GM12878 (cell line): ENCODE data around the gene CD34. TPM values are rescaled to one million over a fixed set of nuclear protein-coding genes. Genes with fewer than 3 reads are reported as not detected.

ENCODE experiments used
- CEBPB ChIP-seq, 2 experiments: fragments of 150-350 bp in 1 of 2; IDR thresholded peaks; 2 replicates each; pipeline ENCODE4 v1.6.1; 2012 to 2014; ENCODE audit warnings: low read depth in 2 of 2, low read length in 2 of 2, borderline replicate concordance in 1 of 2, inconsistent platforms in 1 of 2
- CREB1 ChIP-seq: IDR thresholded peaks from 2 replicates; pipeline ENCODE4 v1.6.1; 2012; ENCODE audit warnings: low read depth, mild to moderate bottlenecking, inconsistent platforms
- FOXK2 ChIP-seq: fragments of 450-650 bp; IDR thresholded peaks from 2 replicates; pipeline ENCODE4 v1.6.1; 2017; ENCODE audit warnings: mild to moderate bottlenecking, moderate library complexity
- FOXM1 ChIP-seq: IDR thresholded peaks from 2 replicates; pipeline ENCODE4 v1.6.1; 2012; ENCODE audit warnings: low read depth, mild to moderate bottlenecking, inconsistent platforms, low read length, moderate library complexity
- KDM1A ChIP-seq: fragments of 200-600 bp; sonication (generic); IDR thresholded peaks from 2 replicates; pipeline ENCODE4 v1.6.1; 2016; ENCODE audit warnings: borderline replicate concordance
- NFYB ChIP-seq: IDR thresholded peaks from 2 replicates; pipeline ENCODE4 v1.6.1; 2011; ENCODE audit warnings: low read depth, mild to moderate bottlenecking, low read length, improper control_type of control experiment, moderate library complexity; ENCODE audit not compliant: insufficient read depth
- RBBP5 ChIP-seq: fragments of 200-600 bp; sonication (generic); conservative IDR thresholded peaks from 2 replicates; pipeline ENCODE4 v1.6.1; 2016
- RCOR1 ChIP-seq: conservative IDR thresholded peaks from 2 replicates; pipeline ENCODE4 v1.6.1; 2012; ENCODE audit warnings: low read depth, low read length, improper control_type of control experiment
- SPI1 ChIP-seq: IDR thresholded peaks from 2 replicates; pipeline ENCODE4 v1.6.1; 2011; ENCODE audit warnings: low read depth, mild to moderate bottlenecking, low read length, moderate library complexity, borderline replicate concordance; ENCODE audit not compliant: insufficient read depth
- SREBF2 ChIP-seq: IDR thresholded peaks from 2 replicates; pipeline ENCODE4 v1.6.1; 2012; ENCODE audit warnings: mild to moderate bottlenecking, low read length
- STAT3 ChIP-seq: IDR thresholded peaks from 2 replicates; pipeline ENCODE4 v1.6.1; 2011; ENCODE audit warnings: low read depth, low read length, improper control_type of control experiment
- TARDBP ChIP-seq: IDR thresholded peaks from 2 replicates; pipeline ENCODE4 v1.6.1; 2016; ENCODE audit warnings: borderline replicate concordance
- ZNF24 ChIP-seq: fragments of 450-650 bp; IDR thresholded peaks from 2 replicates; pipeline ENCODE4 v1.6.1; 2017; ENCODE audit warnings: antibody characterized with exemption, mild to moderate bottlenecking
- polyA plus RNA-seq, 11 experiments: library from polyadenylated mRNA; depleted of rRNA in 4 of 11; unstranded in 6 of 11; stranded (reverse) in 5 of 11; fragments of >200 nt; fragmentation: Nextera tagmentation in 4 of 11; fragmentation: Illumina TruSeq in 1 of 11; extraction: Ambion mirVana in 4 of 11; extraction: Trizol in 1 of 11; gene quantifications; 1 replicate in 1 of 11; 2 replicates in 10 of 11; pipeline versions ENCODE4 v1.2.1 to v1.2.3, GENCODE V29; 2011 to 2016; ENCODE audit warnings: inconsistent platforms in 2 of 11, missing spikeins in 2 of 11, low read depth in 1 of 11
- total RNA-seq, 4 experiments: library from RNA; depleted of rRNA in 3 of 4; stranded (reverse); fragments of >200 nt in 3 of 4; fragmentation: Illumina TruSeq in 1 of 4; extraction: Trizol in 1 of 4; gene quantifications; 2 replicates each; pipeline versions ENCODE4 v1.2.1 to v1.2.3, GENCODE V29; 2013 to 2021
- TF ChIP-seq, protein P1 (sequence below): fragments of 450-650 bp; IDR thresholded peaks from 2 replicates; pipeline ENCODE4 v1.6.1; 2018; ENCODE audit warnings: mild to moderate bottlenecking, low read depth, moderate library complexity; ENCODE audit not compliant: partially characterized antibody
- TF ChIP-seq, protein P2 (sequence below): IDR thresholded peaks from 2 replicates; pipeline ENCODE4 v1.6.1; 2011; ENCODE audit warnings: mild to moderate bottlenecking, low read depth, low read length, moderate library complexity; ENCODE audit not compliant: insufficient replicate concordance
- TF ChIP-seq, protein P3 (sequence below): fragments of 450-650 bp; IDR thresholded peaks from 2 replicates; pipeline ENCODE4 v1.6.1; 2017; ENCODE audit warnings: mild to moderate bottlenecking, low read depth, inconsistent platforms; ENCODE audit not compliant: poor library complexity, severe bottlenecking
- TF ChIP-seq, protein P4 (sequence below): fragments of 450-650 bp; formaldehyde crosslinking; IDR thresholded peaks from 2 replicates; pipeline ENCODE4 v1.5.0; 2022; ENCODE audit warnings: mild to moderate bottlenecking, missing genetic modification characterization
- TF ChIP-seq, protein P5 (sequence below): fragments of 450-650 bp; IDR thresholded peaks from 2 replicates; pipeline ENCODE4 v1.6.1; 2017; ENCODE audit warnings: mild to moderate bottlenecking

Gene CD34
- total and polyA plus RNA-seq, 10 of the 15 experiments (the other 5 are each of a cell fraction or from before 2014, with no cell fraction given), result under 0.01 to 0.08 (median 0.02) TPM; not detected in 6

DNA sequence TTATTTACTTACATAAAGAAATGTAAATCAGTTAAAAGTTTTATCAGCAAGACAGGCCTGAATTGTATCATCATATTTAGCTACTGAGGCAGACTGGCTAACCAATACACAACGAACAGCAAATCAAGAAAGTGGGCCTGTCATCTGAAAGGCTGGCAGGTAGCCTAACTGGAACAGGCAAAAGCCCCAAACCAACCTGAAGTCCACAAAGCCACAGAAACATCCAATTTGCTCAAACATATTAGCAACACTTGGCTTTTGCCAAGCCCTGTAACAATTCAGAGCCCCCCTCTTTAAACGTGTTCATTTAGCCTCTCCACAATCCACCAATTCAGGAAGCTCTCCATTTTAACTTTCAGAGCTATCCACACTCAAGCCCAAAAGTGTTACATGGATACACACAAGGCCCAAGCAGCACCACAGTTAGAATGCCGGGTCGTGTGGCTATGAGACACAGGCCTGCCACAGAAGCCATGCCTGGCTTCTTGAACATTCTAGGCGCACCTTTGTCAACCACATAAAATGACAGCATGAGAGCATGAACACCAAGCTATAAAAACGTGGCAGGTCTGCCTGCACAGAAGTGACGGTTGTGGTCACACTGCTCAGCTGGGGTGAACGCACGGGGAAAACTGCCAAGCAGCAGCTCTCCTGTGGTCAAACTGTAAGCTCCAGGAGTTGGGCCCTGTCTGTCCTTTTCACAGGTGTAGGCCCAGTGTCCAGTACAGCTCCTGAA is 49.3 kb downstream of the CD34 start (continued):
- TF ChIP-seq KDM1A (no peak), SREBF2 (no peak), STAT3 (no peak), ZNF24 (no peak), RCOR1 (0 out of 2 replicates have a peak, but pooled peaks have one; percentile 40), CEBPB (IDR thresholded peaks at IDR 0.05; ENCODE audit: borderline replicate concordance in 1 of 2, low read depth in 2 of 2, low read length in 2 of 2) (no peak), FOXM1 (no peak), FOXK2 (no peak), CREB1 (0 out of 2 replicates have a peak, but pooled peaks have one; percentile 11), TARDBP (peak; percentile 66; the same call in 1 of the 2 replicates), NFYB (0 out of 2 replicates have a peak, but pooled peaks have one; percentile 10), RBBP5 (no peak), SPI1 (no peak)
- TF ChIP-seq, protein P1, sequence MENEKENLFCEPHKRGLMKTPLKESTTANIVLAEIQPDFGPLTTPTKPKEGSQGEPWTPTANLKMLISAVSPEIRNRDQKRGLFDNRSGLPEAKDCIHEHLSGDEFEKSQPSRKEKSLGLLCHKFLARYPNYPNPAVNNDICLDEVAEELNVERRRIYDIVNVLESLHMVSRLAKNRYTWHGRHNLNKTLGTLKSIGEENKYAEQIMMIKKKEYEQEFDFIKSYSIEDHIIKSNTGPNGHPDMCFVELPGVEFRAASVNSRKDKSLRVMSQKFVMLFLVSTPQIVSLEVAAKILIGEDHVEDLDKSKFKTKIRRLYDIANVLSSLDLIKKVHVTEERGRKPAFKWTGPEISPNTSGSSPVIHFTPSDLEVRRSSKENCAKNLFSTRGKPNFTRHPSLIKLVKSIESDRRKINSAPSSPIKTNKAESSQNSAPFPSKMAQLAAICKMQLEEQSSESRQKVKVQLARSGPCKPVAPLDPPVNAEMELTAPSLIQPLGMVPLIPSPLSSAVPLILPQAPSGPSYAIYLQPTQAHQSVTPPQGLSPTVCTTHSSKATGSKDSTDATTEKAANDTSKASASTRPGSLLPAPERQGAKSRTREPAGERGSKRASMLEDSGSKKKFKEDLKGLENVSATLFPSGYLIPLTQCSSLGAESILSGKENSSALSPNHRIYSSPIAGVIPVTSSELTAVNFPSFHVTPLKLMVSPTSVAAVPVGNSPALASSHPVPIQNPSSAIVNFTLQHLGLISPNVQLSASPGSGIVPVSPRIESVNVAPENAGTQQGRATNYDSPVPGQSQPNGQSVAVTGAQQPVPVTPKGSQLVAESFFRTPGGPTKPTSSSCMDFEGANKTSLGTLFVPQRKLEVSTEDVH, result no peak
- TF ChIP-seq, protein P2, sequence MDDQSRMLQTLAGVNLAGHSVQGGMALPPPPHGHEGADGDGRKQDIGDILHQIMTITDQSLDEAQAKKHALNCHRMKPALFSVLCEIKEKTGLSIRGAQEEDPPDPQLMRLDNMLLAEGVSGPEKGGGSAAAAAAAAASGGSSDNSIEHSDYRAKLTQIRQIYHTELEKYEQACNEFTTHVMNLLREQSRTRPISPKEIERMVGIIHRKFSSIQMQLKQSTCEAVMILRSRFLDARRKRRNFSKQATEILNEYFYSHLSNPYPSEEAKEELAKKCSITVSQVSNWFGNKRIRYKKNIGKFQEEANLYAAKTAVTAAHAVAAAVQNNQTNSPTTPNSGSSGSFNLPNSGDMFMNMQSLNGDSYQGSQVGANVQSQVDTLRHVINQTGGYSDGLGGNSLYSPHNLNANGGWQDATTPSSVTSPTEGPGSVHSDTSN, result no peak
- TF ChIP-seq, protein P3, sequence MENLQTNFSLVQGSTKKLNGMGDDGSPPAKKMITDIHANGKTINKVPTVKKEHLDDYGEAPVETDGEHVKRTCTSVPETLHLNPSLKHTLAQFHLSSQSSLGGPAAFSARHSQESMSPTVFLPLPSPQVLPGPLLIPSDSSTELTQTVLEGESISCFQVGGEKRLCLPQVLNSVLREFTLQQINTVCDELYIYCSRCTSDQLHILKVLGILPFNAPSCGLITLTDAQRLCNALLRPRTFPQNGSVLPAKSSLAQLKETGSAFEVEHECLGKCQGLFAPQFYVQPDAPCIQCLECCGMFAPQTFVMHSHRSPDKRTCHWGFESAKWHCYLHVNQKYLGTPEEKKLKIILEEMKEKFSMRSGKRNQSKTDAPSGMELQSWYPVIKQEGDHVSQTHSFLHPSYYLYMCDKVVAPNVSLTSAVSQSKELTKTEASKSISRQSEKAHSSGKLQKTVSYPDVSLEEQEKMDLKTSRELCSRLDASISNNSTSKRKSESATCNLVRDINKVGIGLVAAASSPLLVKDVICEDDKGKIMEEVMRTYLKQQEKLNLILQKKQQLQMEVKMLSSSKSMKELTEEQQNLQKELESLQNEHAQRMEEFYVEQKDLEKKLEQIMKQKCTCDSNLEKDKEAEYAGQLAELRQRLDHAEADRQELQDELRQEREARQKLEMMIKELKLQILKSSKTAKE, result no peak
- TF ChIP-seq, protein P4, sequence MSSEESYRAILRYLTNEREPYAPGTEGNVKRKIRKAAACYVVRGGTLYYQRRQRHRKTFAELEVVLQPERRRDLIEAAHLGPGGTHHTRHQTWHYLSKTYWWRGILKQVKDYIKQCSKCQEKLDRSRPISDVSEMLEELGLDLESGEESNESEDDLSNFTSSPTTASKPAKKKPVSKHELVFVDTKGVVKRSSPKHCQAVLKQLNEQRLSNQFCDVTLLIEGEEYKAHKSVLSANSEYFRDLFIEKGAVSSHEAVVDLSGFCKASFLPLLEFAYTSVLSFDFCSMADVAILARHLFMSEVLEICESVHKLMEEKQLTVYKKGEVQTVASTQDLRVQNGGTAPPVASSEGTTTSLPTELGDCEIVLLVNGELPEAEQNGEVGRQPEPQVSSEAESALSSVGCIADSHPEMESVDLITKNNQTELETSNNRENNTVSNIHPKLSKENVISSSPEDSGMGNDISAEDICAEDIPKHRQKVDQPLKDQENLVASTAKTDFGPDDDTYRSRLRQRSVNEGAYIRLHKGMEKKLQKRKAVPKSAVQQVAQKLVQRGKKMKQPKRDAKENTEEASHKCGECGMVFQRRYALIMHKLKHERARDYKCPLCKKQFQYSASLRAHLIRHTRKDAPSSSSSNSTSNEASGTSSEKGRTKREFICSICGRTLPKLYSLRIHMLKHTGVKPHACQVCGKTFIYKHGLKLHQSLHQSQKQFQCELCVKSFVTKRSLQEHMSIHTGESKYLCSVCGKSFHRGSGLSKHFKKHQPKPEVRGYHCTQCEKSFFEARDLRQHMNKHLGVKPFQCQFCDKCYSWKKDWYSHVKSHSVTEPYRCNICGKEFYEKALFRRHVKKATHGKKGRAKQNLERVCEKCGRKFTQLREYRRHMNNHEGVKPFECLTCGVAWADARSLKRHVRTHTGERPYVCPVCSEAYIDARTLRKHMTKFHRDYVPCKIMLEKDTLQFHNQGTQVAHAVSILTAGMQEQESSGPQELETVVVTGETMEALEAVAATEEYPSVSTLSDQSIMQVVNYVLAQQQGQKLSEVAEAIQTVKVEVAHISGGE (CRISPR knock-in tag), result no peak
- TF ChIP-seq, protein P5, sequence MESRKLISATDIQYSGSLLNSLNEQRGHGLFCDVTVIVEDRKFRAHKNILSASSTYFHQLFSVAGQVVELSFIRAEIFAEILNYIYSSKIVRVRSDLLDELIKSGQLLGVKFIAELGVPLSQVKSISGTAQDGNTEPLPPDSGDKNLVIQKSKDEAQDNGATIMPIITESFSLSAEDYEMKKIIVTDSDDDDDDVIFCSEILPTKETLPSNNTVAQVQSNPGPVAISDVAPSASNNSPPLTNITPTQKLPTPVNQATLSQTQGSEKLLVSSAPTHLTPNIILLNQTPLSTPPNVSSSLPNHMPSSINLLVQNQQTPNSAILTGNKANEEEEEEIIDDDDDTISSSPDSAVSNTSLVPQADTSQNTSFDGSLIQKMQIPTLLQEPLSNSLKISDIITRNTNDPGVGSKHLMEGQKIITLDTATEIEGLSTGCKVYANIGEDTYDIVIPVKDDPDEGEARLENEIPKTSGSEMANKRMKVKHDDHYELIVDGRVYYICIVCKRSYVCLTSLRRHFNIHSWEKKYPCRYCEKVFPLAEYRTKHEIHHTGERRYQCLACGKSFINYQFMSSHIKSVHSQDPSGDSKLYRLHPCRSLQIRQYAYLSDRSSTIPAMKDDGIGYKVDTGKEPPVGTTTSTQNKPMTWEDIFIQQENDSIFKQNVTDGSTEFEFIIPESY, result no peak
